Uterus (tissue), 2 donors: Measurements from ENCODE around the gene DMRTB1.

ENCODE experiments used
- CTCF ChIP-seq, 4 experiments: fragments of 200-600 bp in 2 of 4; fragments of 450-650 bp in 2 of 4; sonication (generic) in 2 of 4; IDR thresholded peaks; one replicate each; pipeline ENCODE4 v1.5.1; 2016 to 2019; ENCODE audit warnings: antibody characterized with exemption in 4 of 4, mild to moderate bottlenecking in 2 of 4, moderate library complexity in 1 of 4
- POLR2A ChIP-seq, 2 donors: fragments of 450-650 bp; IDR thresholded peaks; one replicate each; pipeline ENCODE4 v1.6.1; 2016; ENCODE audit warnings: antibody characterized with exemption in 2 of 2, mild to moderate bottlenecking in 1 of 2, moderate library complexity in 1 of 2

- no peak for TF ChIP-seq CTCF (IDR thresholded peaks at IDR 0.05)
- no peak for TF ChIP-seq POLR2A (IDR thresholded peaks at IDR 0.05)
Measured at GRCh38 chr1:53458634-53459033, 565 bp upstream of the DMRTB1 start.
